IMR-90 (cell line): ENCODE data around the gene HYCC2. TPM values are rescaled to one million over a fixed set of nuclear protein-coding genes. Genes with fewer than 3 reads are reported as not detected.

Experiments used
- microRNA-seq, 2 experiments: library from miRNA; stranded (forward) in 1 of 2; unstranded in 1 of 2; fragments of 10-50 nt in 1 of 2; fragments of <30 nt in 1 of 2; gene quantifications in 1 of 2; microRNA quantifications in 1 of 2; one replicate each; pipeline versions ENCODE3 to v1.1.0; 2013 to 2020; ENCODE audit not compliant: insufficient read depth in 1 of 2, insufficient read length in 1 of 2, unreplicated experiment in 1 of 2
- polyA plus RNA-seq, 3 experiments: library from polyadenylated mRNA; depleted of rRNA; stranded (reverse); fragments of >200 nt; gene quantifications; 2 replicates each; pipeline ENCODE4 v1.2.3, GENCODE V29; 2012; ENCODE audit warnings: low replicate concordance in 1 of 3
- small RNA-seq, 5 experiments: library from RNA; depleted of rRNA; stranded (forward); fragments of <200 nt; gene quantifications; one replicate each; pipeline ENCODE3, GENCODE V24; 2012
- total RNA-seq: library from RNA; depleted of rRNA; stranded (reverse); fragments of >200 nt; gene quantifications from 2 replicates; pipeline ENCODE4 v1.2.3, GENCODE V29; 2012; rRNA removed

HYCC2 gene
- total and polyA plus RNA-seq, 2 of the 4 experiments (the other 2 are of a cell fraction), result 2.2 to 9.1 TPM

Small RNA genes within 50 kb of the gene (microRNA-seq; reads per million reads assigned to microRNA genes)
- not detected for gene RNU6-1206P (ENCODE audit: insufficient read depth, insufficient read length)

Small RNA genes within 50 kb of the gene (small RNA-seq; reads per million reads assigned to genes)
- gene RNU6-1206P, result 0 reads per million in 5 experiments

Other genes starting within 250 kb of the HYCC2 start
- 26.2 and 43.9 TPM in 2 replicates for gene CLK1, start 207.0 kb downstream of the HYCC2 start, total RNA-seq
- 28.2 and 35.5 TPM in 2 replicates for gene CLK1, start 207.0 kb downstream of the HYCC2 start, polyA plus RNA-seq (2012; rRNA removed)
- gene PPIL3, start 182.6 kb downstream of the HYCC2 start, total RNA-seq, result 35.1 and 49.2 TPM in 2 replicates
- gene PPIL3, start 182.6 kb downstream of the HYCC2 start, polyA plus RNA-seq (2012; rRNA removed), result 37.3 and 47.9 TPM in 2 replicates
- 31.1 and 43.0 TPM in 2 replicates for gene NIF3L1, start 182.3 kb downstream of the HYCC2 start, total RNA-seq
- gene NIF3L1, start 182.3 kb downstream of the HYCC2 start, polyA plus RNA-seq (2012; rRNA removed), result 45.7 and 54.6 TPM in 2 replicates
- gene ORC2, start 108.0 kb downstream of the HYCC2 start, total RNA-seq, result 10.0 and 13.3 TPM in 2 replicates
- 3.0 and 4.4 TPM in 2 replicates for gene ORC2, start 108.0 kb downstream of the HYCC2 start, polyA plus RNA-seq (2012; rRNA removed)
- 41.0 and 105 TPM in 2 replicates for gene NDUFB3, start 330 bp upstream of the HYCC2 start, total RNA-seq
- 87.0 and 98.7 TPM in 2 replicates for gene NDUFB3, start 330 bp upstream of the HYCC2 start, polyA plus RNA-seq (2012; rRNA removed)
- gene CFLAR, start 44.5 kb upstream of the HYCC2 start, total RNA-seq, result 48.3 and 59.9 TPM in 2 replicates
- gene CFLAR, start 44.5 kb upstream of the HYCC2 start, polyA plus RNA-seq (2012; rRNA removed), result 23.8 and 29.2 TPM in 2 replicates
- gene CASP10, start 111.5 kb upstream of the HYCC2 start, total RNA-seq, result 0.28 and 0.90 TPM in 2 replicates
- 0.12 and 0.13 TPM in 2 replicates for gene CASP10, start 111.5 kb upstream of the HYCC2 start, polyA plus RNA-seq (2012; rRNA removed)
- gene CASP8, start 188.9 kb upstream of the HYCC2 start, total RNA-seq, result 17.0 and 18.6 TPM in 2 replicates
- gene CASP8, start 188.9 kb upstream of the HYCC2 start, polyA plus RNA-seq (2012; rRNA removed), result 11.1 and 13.1 TPM in 2 replicates